ENCODE data around the gene ITPKB.
"Not testable (repeated sequence)": the region's sequence is repeated elsewhere in the genome, so short reads cannot be mapped to it uniquely, and the experiment has no call there.

The ITPKB gene

DNA sequence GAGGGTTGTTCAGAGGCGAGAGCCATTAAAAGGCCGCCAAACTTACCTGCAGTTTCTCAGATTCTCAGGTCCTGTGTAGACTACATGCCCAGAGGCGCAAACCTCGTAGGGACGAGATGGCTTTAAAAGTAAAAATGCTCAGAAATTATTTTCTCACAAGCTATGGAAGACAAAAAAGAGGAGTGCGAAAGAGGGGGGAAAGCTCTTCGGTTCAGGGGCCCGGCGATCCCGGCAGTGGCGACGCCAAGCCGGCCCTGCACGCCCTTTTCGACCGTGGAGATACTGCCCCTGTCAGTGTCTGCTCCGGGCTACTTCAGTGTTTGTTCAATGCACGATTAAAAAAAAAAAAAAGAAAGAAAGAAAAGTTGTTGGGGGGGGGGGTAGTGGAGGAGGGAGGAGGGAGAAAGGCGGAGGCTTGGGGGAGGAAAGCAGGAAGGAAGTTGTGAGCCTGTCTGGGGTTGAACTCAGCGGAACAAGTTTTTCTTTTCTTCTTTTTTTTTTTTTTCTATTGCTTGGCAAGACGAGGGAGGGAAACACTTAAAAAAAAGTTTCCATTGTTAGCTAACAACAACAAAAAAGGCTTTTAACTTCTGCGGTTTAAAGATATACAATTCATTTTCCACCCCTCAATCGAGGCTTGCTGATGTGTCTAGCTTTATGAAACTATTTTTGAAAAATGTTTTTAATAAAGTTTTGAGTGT, at the start of gene ITPKB:
Gene ITPKB, minus strand, starts transcription at position 288 of the 701 bp plus-strand sequence. CDS start 1,824 bp downstream, outside the sequence.
- no peak for DNase-seq (ENCODE audit: low read depth)

DNA sequence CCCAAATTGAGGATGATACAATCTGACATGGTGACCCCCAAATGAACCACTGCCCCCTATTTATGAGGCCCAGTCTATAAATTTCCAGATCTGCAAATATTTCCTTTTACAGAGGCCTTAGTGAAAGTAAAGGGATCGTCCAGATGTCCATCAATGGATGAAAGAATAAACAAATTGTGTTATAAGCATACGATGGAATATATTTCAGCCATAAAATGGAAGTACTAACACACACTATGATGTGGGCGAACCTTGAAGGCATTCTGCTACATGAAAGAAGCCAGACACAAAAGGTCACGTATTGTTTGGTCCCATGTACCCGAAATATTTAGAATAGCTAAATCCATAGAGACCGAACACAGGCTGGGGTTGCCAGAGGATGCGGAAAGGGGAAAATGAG, 48.6 kb upstream of the ITPKB start:
- DNase-seq (ENCODE audit: low read depth): no peak

DNA sequence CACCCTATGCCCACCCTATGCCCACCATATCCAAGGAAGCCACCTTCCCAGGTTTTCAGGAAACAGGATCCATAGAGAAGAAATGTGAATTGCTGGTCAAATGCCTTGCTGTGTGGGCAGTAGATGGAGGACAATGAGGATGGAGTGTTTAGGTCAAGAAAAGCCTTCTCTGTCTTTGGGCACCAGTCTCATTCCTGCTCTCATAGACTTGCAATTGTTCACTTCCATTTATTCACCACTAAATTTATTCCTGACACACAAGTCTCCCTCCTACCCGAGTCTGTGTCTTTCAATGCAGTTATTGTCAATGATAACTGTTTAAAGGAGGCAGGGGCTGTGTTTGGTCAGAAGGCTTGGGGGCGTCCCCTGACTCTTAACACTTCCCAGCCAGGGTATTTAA, 48.0 kb upstream of the ITPKB start:
- DNase-seq (ENCODE audit: low read depth): no peak

DNA sequence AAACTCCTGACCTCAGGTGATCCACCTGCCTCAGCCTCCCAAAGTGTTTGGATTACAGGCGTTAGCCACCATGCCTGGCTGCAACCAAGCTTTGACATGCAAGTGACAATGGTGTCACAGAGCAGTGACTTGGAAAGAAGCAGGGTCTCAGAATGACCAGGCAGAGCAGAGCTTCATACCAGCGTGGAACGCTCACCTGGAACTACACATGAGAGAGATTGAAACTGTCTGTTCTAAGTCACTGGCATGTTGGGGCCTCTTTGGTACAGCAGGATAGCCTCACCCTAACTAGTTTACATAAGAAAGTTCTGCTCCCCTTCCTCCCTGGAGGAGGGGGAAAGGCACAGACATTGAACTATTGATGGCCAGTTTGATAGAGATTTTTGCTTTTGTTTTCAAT, 47.5 kb upstream of the ITPKB start:
- DNase-seq (ENCODE audit: low read depth): no peak

DNA sequence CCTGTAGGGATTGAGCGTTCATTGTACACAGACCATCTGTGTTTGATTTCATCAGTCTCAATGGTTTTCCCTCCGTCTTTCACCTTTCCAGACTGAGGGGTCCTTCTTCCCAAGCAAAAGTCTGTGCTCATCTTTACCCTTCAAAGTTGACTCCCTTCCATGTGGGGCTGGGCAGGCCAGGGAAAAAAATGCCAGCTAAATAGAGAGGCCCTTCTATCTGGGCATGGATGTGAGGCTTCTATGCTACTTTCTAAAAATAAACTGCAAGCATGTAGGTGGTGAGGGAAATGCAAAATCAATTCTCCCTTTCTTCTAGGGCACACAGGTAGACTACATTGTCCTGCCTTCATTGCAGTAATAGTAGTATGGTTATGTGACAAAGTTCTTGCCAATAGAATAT, 46.7 kb upstream of the ITPKB start:
- DNase-seq (ENCODE audit: low read depth): no peak

DNA sequence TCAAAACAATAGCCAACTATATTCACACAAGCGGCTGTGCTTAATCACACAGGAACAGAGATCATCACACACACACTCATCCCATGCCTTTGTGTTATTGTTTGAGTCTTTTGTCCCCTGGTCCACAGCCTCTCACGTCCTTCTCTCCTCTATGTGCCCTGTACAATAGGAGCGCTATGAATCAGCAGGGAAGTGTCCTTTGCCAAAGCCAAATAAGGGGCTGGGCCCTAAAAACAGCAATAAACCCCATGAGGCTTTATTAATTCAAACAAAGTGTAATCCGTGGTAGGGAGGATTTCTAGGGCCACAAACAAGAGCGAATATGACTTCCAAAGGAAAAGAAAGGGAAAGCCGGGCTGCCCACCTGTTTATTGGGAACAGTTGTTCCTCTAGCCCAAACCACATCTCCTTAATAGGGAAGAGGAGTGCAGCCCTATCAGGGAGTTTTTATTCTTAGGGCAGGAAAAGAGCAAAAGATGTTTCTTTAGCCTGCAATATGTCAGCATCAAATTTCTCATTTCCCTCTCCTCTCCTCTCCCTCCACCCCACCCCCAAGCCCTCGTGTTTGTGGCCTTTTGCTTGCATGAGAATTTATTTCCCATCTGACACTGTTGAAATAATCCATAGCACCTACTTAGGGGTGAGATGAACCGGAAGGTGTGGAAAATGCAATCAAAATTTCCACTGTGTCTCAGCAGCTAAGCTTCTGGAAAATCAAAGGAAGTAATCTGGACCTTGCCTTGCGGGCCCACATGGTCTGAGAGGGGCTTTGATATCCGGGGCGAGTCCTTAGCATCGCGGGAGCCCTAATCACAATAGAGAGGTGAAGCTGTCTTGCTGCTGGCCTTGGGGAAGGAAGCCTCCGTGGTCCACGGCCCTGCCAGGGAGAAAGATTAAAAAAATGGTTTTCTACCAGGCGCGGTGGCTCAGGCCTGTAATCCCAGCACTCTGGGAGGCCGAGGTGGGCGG, 45.3 kb upstream of the ITPKB start:
- no peak for DNase-seq (ENCODE audit: low read depth)

DNA sequence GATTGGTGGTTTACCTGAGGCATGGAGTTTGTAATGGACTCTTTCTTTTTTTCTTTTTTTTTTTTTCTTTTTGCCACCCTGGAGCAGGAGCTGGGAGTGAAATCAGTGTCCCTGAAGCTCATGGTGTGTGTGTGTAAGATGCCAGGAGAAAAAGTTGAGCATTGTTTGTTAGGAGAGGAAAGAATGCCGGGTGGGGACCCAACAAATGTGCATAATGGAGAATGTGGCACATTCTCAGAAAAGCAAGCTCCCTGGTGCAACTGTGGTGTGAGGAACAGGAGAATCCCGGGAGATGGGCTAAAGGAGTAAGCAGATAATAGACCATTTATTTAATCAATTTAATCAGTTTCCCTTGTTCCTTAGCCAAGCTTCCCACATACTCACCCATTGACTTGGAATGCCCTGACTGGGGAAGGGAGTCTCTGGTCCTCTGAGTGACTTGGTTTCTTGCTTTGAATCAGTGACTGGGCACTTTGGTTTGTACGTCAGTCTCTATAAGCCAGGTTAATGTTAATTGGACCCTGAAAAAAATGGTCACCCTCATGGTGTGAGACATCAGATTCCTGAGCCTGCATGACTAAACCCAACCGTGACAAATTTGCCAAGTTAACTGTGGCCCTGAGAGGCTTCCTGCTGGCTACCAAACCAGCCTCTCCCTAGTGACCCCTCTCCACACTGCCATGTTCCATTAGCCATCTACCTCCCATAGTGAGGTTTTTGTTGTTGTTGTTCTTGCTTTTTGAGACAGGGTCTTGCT, 43.9 kb upstream of the ITPKB start:
- DNase-seq (ENCODE audit: low read depth): no peak

DNA sequence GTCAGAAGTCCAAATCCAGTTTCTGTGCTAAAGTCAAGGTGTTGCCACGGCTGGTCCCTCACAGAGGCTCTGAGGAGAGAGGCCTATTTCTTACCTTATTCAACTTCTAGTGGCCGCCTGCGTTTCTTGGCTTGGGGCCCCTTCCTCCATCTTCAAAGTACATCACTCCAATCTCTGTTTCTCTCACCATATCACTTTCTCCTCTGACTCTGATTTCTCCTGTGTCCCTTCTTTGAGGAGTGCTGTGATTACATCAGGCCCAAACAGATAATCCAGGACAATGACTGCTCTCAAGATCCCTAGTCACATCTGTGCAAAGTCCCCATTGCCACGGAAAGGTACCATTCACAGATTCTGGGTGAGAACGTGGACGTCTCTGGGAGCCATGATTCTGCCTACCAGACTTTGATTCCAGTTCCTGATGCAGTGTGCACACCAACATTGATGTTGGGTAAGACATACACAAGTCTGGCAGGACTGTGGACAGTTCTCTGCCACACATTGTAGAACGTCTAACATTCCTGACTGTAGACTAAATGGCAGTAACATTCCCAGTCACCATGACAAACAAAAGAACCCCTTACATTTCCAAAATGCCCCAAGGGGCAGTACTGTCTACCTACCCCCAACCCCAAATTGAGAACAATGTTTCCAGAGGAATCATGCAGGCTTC, 43.0 kb upstream of the ITPKB start:
- no peak for DNase-seq (ENCODE audit: low read depth)

DNA sequence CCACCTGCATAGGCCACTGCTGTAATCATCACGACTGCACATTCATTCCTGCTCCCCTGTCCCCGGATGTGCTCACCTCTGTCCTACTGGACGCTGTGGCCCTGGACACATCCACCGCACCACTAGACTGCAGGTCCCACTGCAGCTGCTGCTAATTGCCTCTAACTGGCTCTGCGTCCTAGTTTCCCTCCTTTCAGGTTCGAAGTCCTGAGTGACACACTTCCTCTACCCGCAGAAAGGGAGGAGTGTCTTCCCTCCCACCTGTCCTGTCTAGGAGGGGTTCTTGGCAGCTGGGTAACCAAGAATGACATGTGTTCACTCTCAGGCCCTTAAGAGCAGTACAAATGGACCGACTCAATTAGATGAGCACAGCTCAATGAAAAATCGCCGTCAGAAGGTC, 40.5 kb upstream of the ITPKB start:
- DNase-seq (ENCODE audit: low read depth): no peak

DNA sequence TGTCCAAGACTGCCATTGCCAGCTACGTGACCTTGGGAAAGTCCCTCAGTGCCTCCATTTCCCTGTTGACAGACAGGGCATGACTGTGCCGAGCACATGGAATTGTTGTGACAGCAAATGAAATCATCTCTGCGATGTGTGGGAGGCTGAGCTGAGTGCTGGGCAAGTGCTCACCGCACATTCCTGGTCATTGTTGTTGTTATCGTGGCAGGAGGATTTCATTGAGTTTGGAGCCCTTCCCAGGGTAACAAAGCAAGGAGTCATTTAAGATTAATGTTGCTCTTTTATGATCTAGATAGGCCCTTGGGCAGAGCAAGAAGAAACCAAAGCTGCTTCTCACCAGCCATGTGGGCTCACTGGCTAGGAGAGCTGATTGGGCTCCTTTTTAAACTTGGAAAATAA, 39.6 kb upstream of the ITPKB start:
- no peak for DNase-seq (ENCODE audit: low read depth)

DNA sequence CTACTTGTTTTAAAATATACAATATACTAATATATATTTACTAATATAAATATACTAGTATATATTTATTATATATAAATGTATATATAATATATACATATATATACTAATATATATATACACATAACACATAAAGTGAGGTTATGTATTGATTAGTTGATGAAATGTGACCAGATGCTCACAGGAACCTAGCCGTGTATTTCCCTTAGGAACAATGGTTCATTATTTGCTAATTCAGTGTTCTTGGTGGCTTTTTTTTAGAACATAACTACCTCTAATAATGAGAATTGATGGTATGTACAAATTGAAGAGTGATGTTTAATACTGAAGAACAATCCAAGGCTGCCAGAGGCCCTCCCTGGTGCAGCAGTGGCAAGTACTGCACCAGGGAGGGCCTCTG, 37.9 kb upstream of the ITPKB start:
- DNase-seq (ENCODE audit: low read depth): no peak

DNA sequence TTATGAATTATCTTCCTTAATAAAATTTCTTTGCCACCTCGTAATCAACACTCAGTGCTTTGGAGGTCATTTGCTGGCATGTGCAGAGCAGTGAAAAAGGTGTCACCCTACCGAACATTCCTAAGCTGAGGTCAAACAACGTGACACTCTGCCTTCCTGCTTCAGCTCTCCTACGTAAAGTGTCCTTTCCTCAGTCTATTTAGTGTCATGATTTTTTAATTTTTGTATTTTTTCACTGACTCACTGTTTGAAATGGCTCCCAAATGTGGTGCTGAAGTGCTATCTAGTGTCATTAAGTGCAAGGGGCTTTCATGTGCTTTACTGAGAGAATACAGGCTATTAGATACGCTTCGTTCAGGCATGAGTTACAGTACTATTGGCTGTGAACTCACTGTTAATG, 37.0 kb upstream of the ITPKB start:
- DNase-seq (ENCODE audit: low read depth): no peak

DNA sequence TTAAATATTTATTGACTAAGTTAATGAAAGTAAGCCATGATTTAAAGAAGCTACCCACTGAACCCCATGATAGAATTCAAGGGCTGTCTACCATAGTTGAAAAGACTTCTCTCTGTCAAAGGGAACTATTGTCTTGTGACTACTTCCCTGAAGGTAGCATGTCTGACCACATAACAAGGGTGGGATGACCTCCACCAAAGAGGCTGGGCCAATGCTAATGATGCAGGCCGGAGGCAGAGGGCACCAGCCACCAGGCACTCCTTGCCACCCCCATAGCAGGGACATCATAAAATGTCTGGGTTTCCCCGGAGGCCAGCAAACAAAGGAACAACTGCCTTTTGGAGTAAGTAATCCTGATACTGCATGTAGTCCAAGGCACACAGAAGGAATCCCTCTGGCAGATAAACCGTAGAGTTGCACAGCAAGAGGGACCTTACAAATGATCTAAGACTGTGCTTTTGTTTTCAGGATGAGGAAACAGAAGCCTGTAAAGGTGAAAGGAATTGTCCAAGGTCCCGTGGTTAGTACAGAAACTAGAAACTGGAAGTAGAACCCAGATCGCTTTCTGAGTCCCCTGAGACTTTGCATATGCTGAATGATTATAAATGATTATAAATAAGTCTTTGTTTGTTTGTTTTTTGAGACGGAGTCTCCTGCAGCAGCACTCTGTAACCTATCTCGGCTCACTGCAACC, 33.5 kb upstream of the ITPKB start:
- no peak for DNase-seq (ENCODE audit: low read depth)

DNA sequence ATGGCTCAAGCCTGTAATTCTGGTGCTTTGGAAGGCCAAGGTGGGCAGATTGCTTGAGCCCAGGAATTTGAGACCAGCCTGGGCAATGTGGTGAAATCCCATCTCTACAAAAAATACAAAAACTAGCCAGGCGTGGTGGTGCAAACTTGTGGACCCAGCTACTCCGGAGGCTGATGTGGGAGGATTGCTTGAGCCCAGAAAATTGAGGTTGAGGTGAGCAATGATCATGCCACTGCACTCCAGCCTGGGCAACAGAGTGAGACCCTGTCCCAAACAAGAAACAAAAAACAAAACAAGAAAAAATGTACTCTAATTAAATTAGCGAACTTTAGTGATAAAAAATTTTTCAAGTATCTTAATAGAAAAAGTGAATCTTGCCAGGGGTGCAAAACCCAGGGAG, 28.1 kb upstream of the ITPKB start:
- not testable (repeated sequence) for DNase-seq (ENCODE audit: low read depth)

DNA sequence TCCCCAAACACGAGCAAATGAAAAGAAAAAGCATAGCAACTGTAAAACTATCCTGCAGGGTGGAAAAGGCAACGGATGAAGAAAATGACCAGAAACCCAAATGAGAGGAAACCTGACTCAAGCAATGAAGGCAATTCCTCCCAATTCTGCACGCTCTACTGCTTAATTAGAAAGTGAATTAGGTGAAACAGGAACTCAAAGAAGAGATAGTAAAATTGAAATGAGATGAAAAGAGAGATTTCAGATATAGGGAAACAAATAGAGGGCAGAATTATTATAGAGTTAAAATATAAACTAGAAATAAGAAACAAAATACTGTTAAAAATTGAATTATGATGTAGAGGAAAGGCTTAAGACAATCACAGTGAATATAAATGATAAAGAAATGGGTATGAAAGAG, 27.5 kb upstream of the ITPKB start:
- DNase-seq (ENCODE audit: low read depth): no peak

DNA sequence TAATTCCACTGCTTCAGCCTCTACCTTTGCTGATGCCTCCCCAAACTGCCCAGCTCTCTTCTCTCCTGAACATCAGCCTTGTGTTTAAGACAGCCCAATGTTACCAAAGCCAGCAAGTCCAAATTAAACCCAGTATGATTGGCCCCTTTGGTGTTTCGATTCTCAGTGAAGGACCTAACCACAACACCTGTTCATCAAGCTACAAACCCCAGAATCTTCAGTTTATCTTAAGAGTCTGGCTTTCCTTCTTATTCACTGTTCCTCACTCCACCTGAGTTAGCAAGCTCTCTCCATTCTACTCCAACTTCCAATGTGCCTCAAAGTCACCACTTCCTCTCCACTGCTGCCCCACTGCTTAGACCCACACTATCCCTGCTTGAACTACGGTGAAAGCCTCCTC, 25.5 kb upstream of the ITPKB start:
- DNase-seq (ENCODE audit: low read depth): no peak

DNA sequence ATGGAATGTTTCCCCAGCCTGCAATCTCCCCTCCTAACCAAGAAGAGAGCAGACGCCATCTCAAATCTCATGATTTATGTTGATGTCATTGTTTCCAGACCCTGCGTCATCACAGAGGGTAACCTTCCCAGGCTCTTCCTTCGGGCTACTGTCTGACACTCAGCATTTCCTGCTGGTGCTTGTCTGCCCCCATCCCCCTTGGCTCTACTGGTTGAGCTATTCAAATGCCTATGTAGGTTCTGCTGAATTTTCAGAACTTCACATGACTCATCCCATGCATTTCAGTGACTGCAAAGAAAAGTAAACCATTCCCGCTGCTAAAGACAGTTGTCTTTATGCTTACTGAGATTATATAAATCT, 24.8 kb upstream of the ITPKB start:
- no peak for DNase-seq (ENCODE audit: low read depth)

DNA sequence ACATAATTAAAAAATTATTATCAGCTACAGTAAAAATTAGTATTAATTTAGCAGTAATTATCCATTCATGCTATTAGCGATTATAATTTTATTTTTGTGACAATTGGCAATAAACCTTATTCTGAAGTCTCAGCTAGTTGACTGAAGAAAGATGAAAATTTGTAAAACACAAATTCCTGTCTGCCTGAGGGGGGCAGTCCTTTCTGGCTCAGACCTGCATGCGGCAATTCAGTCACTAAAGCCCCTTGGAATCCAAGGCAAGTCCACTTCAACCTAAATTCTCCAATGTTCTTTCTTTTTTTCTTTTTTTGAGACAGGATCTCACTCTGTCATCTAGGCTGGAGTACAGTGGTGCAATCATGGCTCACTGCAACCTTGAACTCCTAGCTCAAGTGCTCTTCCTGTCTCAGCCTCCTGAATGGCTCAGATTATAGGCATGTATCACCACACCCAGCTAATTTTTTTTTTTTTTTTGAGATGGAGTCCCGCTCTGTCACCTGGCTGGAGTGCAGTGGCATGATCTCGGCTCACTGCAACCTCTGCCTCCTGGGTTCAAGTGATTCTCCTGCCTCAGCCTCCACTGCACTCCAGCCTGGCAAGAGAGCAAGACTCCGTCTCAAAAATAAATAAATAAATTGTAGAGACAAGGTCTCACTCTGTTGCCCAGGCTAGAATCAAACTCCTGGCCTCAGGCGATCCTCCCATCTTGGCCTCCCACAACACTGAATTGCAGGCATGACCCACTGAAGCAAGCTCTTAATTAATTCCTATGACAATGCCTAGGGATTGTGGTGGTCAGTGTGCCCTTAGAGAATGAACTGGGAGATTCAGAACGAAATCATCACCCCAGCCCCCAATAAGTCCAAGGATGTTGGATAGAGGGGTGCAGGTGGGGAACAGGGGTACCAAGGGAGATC, 24.2 kb upstream of the ITPKB start:
- no peak for DNase-seq (ENCODE audit: low read depth)

DNA sequence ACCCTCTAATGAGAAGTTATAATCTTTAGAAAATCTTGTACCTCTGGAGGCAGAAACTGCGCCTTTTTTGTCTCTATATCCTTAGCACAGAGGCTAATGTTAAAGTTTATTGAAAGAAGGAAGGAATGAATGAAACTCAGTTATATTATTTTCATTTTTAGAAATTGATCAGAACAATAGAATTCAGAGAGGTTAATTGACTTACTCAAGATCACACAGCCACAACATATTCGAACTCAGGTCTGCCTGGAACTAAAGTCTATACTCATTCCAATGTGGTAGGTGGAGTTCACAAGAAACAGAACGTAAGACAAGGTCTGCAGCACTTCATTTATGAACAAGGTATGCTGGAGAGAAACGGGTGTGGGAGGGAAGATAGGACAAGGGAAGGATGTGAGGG, 23.0 kb upstream of the ITPKB start:
- DNase-seq (ENCODE audit: low read depth): no peak

DNA sequence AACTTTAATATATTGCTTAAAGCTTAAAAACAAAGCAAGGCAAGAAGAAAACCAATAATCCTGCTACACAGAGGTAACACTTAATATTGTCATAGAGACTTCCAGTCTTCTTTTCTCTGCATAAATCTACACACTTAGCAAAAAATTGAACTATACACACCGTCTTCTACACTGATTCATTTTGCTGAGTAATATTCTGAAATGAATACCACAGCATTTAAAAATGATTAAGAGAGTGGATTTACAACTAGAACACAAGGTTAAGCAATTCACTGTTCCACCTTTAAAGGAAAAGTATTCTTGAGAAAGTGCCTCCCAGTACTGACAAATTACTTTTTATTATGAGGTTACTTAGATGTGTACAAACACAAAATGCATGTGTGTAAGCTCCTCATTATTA, 22.2 kb upstream of the ITPKB start:
- DNase-seq (ENCODE audit: low read depth): no peak
